Subcutaneous adipose tissue (tissue), 4 donors: ENCODE measurements around the gene TTC12. TPM values are rescaled to one million over a fixed set of nuclear protein-coding genes. Genes with fewer than 3 reads are reported as not detected.

ENCODE experiments used
- total RNA-seq, 4 donors: library from RNA; depleted of rRNA; stranded (reverse); fragments of >200 nt; gene quantifications; one replicate each; pipeline ENCODE4 v1.1.0, GENCODE V29; 2016
- TF ChIP-seq, protein P1 (sequence below): fragments of 450-650 bp; IDR thresholded peaks from one replicate; pipeline ENCODE4 v1.5.1; 2016; ENCODE audit warnings: low read depth, mild to moderate bottlenecking, control low read depth, antibody characterized with exemption, moderate library complexity

TTC12 gene
- total RNA-seq, 4 donors from 2014 or later: 10.6 to 17.7 (median 12.2) TPM

DNA sequence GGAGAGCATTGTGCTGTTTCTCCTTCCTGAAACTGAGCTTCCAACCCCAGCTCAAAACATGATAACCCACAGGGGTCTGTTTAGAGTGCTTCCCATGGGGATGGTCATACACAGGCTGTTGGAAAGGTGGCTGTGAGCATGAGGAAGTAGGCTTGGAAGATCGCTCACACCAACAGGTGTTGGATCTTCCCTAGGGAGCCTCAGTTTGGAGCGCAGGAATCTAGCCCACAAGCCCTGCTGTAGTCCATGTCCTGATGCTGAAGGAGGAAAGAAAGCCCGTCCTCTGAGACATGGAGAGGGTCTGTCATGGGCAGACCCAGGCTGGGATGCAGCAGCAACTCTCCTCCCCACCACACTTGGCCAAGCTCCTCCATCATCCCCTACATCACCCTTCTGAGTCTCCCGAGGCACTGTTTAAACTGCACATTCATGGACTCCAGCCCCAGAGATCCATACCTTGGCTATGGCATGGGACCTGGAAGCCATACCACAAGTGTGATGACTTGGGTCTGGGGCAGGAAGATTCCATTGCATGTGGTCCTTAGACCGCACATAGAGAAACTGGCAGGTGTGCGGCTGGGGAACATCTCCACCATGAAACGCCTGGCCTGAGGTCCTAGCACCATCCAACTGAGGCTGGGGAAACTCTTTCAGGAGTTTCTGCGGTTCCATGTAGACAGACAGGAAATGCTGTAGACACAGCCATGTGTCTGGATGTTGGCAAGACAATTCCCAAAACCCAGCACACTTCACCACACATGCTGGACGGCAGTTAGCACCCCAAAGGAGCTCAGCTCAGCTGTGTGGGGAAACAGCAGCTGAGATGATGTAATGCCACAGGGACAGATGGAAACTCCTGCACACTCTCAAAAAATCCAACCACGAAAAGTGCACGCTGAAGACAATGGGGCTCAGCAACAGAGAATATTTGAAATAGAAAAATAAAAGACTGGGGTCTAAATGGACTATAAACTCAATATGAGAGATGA lies 27.6 kb upstream of the TTC12 start:
- TF ChIP-seq, protein P1, sequence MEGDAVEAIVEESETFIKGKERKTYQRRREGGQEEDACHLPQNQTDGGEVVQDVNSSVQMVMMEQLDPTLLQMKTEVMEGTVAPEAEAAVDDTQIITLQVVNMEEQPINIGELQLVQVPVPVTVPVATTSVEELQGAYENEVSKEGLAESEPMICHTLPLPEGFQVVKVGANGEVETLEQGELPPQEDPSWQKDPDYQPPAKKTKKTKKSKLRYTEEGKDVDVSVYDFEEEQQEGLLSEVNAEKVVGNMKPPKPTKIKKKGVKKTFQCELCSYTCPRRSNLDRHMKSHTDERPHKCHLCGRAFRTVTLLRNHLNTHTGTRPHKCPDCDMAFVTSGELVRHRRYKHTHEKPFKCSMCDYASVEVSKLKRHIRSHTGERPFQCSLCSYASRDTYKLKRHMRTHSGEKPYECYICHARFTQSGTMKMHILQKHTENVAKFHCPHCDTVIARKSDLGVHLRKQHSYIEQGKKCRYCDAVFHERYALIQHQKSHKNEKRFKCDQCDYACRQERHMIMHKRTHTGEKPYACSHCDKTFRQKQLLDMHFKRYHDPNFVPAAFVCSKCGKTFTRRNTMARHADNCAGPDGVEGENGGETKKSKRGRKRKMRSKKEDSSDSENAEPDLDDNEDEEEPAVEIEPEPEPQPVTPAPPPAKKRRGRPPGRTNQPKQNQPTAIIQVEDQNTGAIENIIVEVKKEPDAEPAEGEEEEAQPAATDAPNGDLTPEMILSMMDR: no peak

- TF ChIP-seq, protein P1: no peak
These were observed 26.6 kb upstream of the TTC12 start for GRCh38 chr11:113287801-113288200.

GRCh38 chr11:113288286-113288863 lies 26.0 kb upstream of the TTC12 start:
- TF ChIP-seq, protein P1: no peak

DNA sequence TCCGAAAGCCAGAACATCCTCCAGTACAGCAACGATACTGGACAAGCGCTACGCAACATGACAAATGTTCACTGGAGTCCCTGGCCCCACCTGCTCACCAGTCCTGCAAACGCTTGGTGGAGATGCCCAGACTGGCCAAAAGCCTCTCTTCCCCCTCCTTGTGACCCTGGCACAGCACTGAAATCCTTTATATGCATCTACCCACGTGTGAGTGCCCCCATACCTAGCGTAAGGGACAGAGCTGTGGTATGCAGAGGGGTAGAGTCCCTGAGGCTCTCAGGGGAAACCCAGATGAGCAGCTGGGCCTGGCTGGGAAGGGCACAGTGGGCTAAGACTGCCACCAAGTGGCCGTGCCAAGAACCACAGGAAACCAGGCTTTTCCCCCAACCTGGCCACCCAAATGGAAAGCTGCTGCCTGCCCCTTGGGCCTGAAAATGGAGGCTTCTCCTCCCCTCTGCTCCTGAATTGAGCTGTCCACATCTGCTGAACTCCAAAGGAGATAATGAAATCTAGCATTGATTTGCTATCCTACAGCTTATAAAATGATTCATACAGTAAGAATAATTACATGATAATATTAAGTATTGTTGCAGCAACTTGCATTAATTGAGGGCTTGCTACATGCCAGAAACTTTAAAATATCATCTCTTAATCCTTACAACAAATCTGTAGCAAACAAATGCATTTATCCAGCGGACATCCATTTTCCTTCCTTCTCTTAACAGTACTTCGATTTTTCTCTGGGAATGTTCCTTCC lies 24.8 kb upstream of the TTC12 start:
- TF ChIP-seq, protein P1: no peak

DNA sequence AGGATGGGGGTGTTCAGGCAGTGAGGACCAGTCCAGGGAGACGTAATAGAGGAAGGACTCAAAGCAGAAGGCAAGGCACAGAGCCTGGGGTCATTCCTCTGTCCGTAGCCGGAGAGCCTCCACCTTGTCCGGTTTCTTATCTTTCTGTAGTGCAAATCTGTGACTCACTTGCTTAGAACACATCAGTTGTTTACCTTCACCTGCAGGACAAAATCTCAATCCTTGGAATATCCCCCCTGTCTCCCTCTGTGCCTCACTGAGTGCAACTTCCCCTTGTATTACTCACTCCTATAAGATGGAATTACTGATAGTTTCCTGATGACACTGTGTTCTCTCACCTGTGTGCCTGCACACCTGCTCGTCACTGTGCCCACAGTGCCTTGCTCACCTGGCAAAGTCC lies 20.4 kb upstream of the TTC12 start:
- TF ChIP-seq, protein P1: no peak

DNA sequence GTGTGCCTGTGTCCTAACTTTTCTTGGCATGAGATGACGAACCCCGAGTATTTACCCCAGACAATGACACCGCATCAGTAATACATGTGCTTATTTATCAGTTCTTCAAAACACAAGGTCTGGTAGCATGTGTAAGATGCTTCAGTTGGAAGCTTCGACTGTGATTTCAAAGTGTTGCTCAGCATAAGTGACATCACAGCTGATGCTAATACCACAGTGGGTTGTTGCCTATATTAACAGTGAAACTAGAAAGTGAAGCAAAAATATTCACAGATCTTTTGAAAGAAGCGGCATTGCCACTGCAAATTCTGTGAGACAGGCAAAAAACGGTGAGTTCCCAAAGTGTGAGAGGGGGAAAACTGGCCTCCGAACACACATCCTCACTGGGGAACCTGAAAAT lies 18.4 kb upstream of the TTC12 start:
- TF ChIP-seq, protein P1: no peak
